ENCODE measurements around the gene PCSK4. TPM values are rescaled to one million over a fixed set of nuclear protein-coding genes. Genes with fewer than 3 reads are reported as not detected.

Gene PCSK4
- total RNA-seq, 1 experiment from 2014 or later = 7.2 TPM

GRCh38 chr19:1449467-1450442, 40.4 kb downstream of the PCSK4 start, which contains the start of gene APC2:
APC2 (plus strand) TSS chr19:1450121; CDS start chr19:1453002, 2,881 bp downstream.
- ChIA-PET CTCF (interaction anchor here (0.7 kb wide), 1 partner anchor 303 kb away, joined by 7 read pairs; no protein-coding TSS in a partner anchor), POLR2A (ENCODE audit: low non-redundant PET) (no interaction called here)
- Histone ChIP-seq H3K9me3 (ENCODE audit: low read depth, low read length, poor library complexity, severe bottlenecking) (no peaks in the 10 kb centered on the region), H3K27me3 (replicated peaks; ENCODE audit: insufficient read depth, low read depth, low read length, poor library complexity) (peaks cover 45% of the 10 kb centered on the region), H3K36me3 (ENCODE audit: insufficient read depth, low read length, poor library complexity, severe bottlenecking) (no peaks in the 10 kb centered on the region), H3K27ac (ENCODE audit: low read depth, low read length, poor library complexity, severe bottlenecking) (no peak within 1 kb of the TSS), H3K4me1 (ENCODE audit: insufficient read depth, low read length, poor library complexity, severe bottlenecking) (peaks cover 13% of the 10 kb centered on the region), H3K4me3 (ENCODE audit: low read depth, low read length, poor library complexity, severe bottlenecking) (no peak within 1 kb of the TSS)
- TF ChIP-seq CTCF (conservative IDR thresholded peaks at IDR 0.05; ENCODE audit: low read depth, low read length) (no peak), EZH2 (IDR thresholded peaks at IDR 0.05; ENCODE audit: borderline replicate concordance, low read depth, low read length, poor library complexity, severe bottlenecking) (no peak)
- peak; percentile 84 for DNase-seq (ENCODE audit: low spot score)
- intact Hi-C loops (cut with micrococcal nuclease; ENCODE audit: unreplicated experiment) = loop anchor here (10.0 kb wide), 1 partner anchor 175 kb away; the partner anchor contains the start of gene FAM174C
- no TSS peak for BruUV-seq (replicated peaks)

GRCh38 chr19:1447944-1448343, 42.2 kb downstream of the PCSK4 start:
- no peak overlapping the region for H3K27ac ChIP-seq (ENCODE audit: low read depth, low read length, poor library complexity, severe bottlenecking)
- ChIA-PET POLR2A (ENCODE audit: low non-redundant PET) (no interaction called here), CTCF (interaction anchor here (0.6 to 0.7 kb wide), 2 partner anchors 9 to 10 kb away, joined by 3 read pairs; no protein-coding TSS in a partner anchor)
- H3K27me3 ChIP-seq (replicated peaks; ENCODE audit: insufficient read depth, low read depth, low read length, poor library complexity) = peaks cover 45% of the 10 kb centered on the region
- intact Hi-C loops (cut with micrococcal nuclease; ENCODE audit: unreplicated experiment) = loop anchor here (10.0 kb wide), 1 partner anchor 173 kb away; the partner anchor contains the start of gene FAM174C
- no peak for DNase-seq (ENCODE audit: low spot score)
- no peaks in the 10 kb centered on the region for H3K9me3 ChIP-seq (ENCODE audit: low read depth, low read length, poor library complexity, severe bottlenecking)
- peaks cover 15% of the 10 kb centered on the region for H3K4me1 ChIP-seq (ENCODE audit: insufficient read depth, low read length, poor library complexity, severe bottlenecking)
- no peak overlapping the region for H3K4me3 ChIP-seq (ENCODE audit: low read depth, low read length, poor library complexity, severe bottlenecking)
- TF ChIP-seq EZH2 (IDR thresholded peaks at IDR 0.05; ENCODE audit: borderline replicate concordance, low read depth, low read length, poor library complexity, severe bottlenecking) (no peak), CTCF (conservative IDR thresholded peaks at IDR 0.05; ENCODE audit: low read depth, low read length) (no peak)
- no TSS peak for BruUV-seq (replicated peaks)
- H3K36me3 ChIP-seq (ENCODE audit: insufficient read depth, low read length, poor library complexity, severe bottlenecking) = no peaks in the 10 kb centered on the region

GRCh38 chr19:1447504-1447903, 42.6 kb downstream of the PCSK4 start:
- Histone ChIP-seq H3K9me3 (ENCODE audit: low read depth, low read length, poor library complexity, severe bottlenecking) (no peaks in the 10 kb centered on the region), H3K4me3 (ENCODE audit: low read depth, low read length, poor library complexity, severe bottlenecking) (no peak overlapping the region), H3K27ac (ENCODE audit: low read depth, low read length, poor library complexity, severe bottlenecking) (no peak overlapping the region), H3K27me3 (replicated peaks; ENCODE audit: insufficient read depth, low read depth, low read length, poor library complexity) (peaks cover 43% of the 10 kb centered on the region), H3K36me3 (ENCODE audit: insufficient read depth, low read length, poor library complexity, severe bottlenecking) (peaks cover 4% of the 10 kb centered on the region), H3K4me1 (ENCODE audit: insufficient read depth, low read length, poor library complexity, severe bottlenecking) (peaks cover 15% of the 10 kb centered on the region)
- no TSS peak for BruUV-seq (replicated peaks)
- CTCF ChIA-PET = interaction anchor here (0.6 kb wide), 1 partner anchor 10 kb away, joined by 3 read pairs; no protein-coding TSS in a partner anchor
- POLR2A ChIA-PET (ENCODE audit: low non-redundant PET) = no interaction called here
- intact Hi-C loops (cut with micrococcal nuclease; ENCODE audit: unreplicated experiment) = loop anchor here (10.0 kb wide), 1 partner anchor 173 kb away; the partner anchor contains the start of gene FAM174C
- no peak for DNase-seq (ENCODE audit: low spot score)
- no peak for TF ChIP-seq EZH2 (IDR thresholded peaks at IDR 0.05; ENCODE audit: borderline replicate concordance, low read depth, low read length, poor library complexity, severe bottlenecking)
- TF ChIP-seq CTCF (conservative IDR thresholded peaks at IDR 0.05; ENCODE audit: low read depth, low read length) = no peak
